Gastrocnemius medialis (tissue), 4 donors: Measurements from ENCODE around the gene CNPY2.

Source experiments
- POLR2A ChIP-seq, 2 donors: fragments of 450-650 bp; IDR thresholded peaks; one replicate each; pipeline ENCODE4 v1.6.1; 2017; ENCODE audit warnings: antibody characterized with exemption in 2 of 2, mild to moderate bottlenecking in 2 of 2, moderate library complexity in 2 of 2
- TF ChIP-seq, protein P1 (sequence below), 5 experiments: fragments of 450-650 bp in 3 of 5; fragments of 200-600 bp in 2 of 5; sonication (generic) in 2 of 5; IDR thresholded peaks in 4 of 5; conservative IDR thresholded peaks in 1 of 5; 1 replicate in 4 of 5; 2 replicates in 1 of 5; pipeline ENCODE4 v1.5.1; 2016 to 2019; ENCODE audit warnings: antibody characterized with exemption in 5 of 5, mild to moderate bottlenecking in 3 of 5, moderate library complexity in 3 of 5

GRCh38 chr12:56351325-56351724 is 35.5 kb upstream of the CNPY2 start:
- no peak for TF ChIP-seq POLR2A (IDR thresholded peaks at IDR 0.05)
- TF ChIP-seq, protein P1, sequence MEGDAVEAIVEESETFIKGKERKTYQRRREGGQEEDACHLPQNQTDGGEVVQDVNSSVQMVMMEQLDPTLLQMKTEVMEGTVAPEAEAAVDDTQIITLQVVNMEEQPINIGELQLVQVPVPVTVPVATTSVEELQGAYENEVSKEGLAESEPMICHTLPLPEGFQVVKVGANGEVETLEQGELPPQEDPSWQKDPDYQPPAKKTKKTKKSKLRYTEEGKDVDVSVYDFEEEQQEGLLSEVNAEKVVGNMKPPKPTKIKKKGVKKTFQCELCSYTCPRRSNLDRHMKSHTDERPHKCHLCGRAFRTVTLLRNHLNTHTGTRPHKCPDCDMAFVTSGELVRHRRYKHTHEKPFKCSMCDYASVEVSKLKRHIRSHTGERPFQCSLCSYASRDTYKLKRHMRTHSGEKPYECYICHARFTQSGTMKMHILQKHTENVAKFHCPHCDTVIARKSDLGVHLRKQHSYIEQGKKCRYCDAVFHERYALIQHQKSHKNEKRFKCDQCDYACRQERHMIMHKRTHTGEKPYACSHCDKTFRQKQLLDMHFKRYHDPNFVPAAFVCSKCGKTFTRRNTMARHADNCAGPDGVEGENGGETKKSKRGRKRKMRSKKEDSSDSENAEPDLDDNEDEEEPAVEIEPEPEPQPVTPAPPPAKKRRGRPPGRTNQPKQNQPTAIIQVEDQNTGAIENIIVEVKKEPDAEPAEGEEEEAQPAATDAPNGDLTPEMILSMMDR (IDR thresholded peaks at IDR 0.05 in 4 of 5, conservative IDR thresholded peaks at IDR 0.05 in 1 of 5) = no peak
